Adrenal gland (tissue), 5 donors: ENCODE measurements around the gene TMEM120B.

Experiments
- CTCF ChIP-seq, 6 experiments: fragments of 450-650 bp in 4 of 6; fragments of 200-600 bp in 2 of 6; sonication (generic) in 1 of 6; IDR thresholded peaks; 1 replicate in 5 of 6; 2 replicates in 1 of 6; pipeline versions ENCODE4 v1.5.1 to v1.8.0; 2016 to 2021; ENCODE audit warnings: antibody characterized with exemption in 6 of 6, mild to moderate bottlenecking in 2 of 6, moderate library complexity in 1 of 6
- POLR2A ChIP-seq, 2 donors: fragments of 450-650 bp; IDR thresholded peaks; one replicate each; pipeline ENCODE4 v1.6.1; 2017; ENCODE audit warnings: antibody characterized with exemption in 2 of 2, mild to moderate bottlenecking in 2 of 2, moderate library complexity in 1 of 2
- donor health status: DM: no; HTN: no; CAD: no.

- TF ChIP-seq CTCF (IDR thresholded peaks at IDR 0.05) (no peak), POLR2A (IDR thresholded peaks at IDR 0.05) (no peak)
Measured at GRCh38 chr12:121823727-121824115, 111.2 kb downstream of the TMEM120B start.
